SKM-1 (cell line): ENCODE measurements around the gene ATRN.
"Not testable (repeated sequence)": the region's sequence is repeated elsewhere in the genome, so short reads cannot be mapped to it uniquely, and the experiment has no call there.

ENCODE experiments used
- DNase-seq: peaks from one replicate; lab custom pipeline; 2025; ENCODE audit not compliant: unreplicated experiment; lab: John Stamatoyannopoulos, UW

ATRN gene

DNA sequence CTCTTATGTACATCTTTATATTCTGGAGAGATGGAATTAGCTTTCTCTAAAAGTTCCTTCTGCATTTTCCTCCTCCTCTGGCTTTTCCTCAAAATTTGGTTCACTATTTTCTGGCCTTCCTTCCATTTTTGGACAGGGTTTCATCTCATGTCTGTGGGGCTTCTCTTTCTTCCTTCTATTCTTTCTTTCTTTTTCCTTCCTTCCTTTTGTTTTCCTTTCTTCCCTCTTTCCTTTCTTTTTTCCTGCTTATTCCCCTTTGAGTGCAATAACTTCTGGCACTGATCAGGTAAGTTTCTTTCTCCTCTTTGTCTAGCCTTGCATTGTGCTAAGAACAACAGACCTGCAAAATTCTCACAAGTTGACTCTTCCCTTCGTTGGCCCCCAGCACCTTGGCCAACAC lies 5.5 kb upstream of the ATRN start:
- DNase-seq: no peak

DNA sequence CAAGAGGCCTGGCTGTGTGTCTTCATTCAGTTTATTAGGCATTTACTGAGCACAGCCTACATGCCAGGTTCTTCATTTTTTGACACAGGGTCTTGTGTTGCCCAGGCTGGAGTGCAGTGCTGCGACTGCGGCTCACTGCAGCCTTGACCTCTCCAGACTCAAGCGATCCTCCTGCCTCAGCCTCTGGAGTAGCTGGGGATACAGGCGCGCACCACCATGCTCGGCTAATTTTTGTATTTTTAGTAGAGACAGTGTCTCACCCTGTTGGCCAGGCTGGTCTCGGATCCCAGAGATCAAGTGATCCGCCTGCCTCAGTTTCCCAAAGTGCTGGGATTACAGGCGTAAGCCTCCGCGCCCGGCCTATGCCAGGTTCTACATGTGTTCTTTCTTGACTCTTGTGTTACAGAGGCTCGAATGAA lies 601 bp upstream of the ATRN start:
- DNase-seq: no peak

DNA sequence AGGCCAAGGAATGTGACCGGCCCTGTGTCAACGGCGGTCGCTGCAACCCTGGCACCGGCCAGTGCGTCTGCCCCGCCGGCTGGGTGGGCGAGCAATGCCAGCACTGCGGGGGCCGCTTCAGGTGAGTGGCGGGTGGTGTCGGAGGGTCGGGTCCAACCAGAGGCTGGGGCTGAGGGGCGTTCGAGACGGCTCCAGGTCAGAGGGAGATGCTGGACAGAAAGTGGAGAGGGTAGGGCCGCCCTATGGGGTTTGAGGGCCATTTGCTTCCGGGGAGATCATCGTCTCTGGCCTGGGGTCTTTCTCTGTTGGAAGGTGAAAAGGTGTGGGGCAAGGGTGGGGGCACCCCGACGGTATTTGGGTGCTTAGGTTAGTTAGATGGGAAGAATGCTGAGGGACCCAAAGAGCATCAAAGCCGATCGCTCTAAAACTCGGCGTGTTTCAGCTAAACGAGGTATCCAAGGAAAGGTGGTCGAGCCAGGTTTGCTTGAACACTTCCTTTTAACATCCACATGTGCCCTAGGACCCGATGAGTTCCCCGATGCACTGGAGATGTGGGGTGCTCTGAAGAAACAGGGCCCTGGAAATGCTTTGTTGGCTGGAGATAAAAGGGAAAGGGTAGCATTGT lies 691 bp downstream of the ATRN start:
- no peak for DNase-seq

DNA sequence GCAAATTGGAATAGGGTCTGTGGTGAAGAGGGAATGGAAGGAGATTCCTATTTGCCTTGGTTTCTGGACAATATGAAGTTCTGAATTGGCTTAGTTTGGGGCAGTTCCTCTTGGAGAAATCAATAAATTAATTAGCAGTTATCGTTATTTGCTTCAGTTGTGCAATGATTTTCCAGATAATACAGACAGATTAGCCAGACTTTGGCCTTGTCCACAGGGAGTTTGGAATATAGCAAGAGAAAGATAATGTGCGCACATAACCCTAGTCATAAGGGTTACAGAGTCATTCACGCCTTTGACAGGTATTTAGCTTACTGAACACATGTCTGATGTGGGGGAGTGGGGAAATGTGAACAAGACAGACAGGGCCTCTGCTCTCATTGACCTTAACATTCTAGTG lies 1.3 kb downstream of the ATRN start:
- DNase-seq: no peak

DNA sequence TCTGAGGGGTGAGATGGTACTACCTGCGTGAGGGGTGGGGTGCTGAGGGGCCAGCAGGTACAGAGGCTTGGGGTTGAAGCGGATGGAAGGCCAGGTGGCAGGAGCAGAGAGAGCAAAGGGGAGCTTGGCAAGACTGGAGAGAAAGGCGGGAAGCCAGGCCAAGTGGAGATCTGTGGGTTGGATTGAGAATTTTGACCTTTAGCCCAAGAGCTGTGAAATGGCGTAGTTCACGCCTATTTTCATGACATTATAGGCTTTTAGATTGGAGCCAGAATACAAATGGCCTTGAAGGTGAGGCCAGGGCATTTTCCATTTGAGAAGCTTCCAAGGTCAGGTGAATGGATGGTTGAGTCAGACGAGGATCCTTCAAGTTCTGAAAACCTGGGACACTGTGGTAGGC lies 2.5 kb downstream of the ATRN start:
- no peak for DNase-seq

DNA sequence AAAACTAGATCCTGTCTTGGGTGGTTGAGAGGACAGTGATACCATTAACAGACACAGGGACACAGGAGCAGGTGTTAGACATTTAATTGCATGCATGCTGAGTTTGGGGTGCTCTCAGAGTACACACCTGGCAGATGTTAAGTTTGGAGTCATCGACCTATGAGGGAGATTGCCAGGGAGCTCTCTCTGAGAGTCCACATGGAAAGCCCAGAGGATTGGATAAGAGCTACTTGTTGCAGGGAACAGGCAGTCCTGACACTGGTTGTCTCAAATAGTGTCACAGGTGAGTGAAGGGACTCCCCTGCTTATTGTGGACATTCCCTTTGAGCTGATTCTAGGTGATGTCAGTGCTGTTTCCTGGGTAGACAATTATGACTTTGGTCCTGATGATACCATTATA lies 3.1 kb downstream of the ATRN start:
- no peak for DNase-seq

DNA sequence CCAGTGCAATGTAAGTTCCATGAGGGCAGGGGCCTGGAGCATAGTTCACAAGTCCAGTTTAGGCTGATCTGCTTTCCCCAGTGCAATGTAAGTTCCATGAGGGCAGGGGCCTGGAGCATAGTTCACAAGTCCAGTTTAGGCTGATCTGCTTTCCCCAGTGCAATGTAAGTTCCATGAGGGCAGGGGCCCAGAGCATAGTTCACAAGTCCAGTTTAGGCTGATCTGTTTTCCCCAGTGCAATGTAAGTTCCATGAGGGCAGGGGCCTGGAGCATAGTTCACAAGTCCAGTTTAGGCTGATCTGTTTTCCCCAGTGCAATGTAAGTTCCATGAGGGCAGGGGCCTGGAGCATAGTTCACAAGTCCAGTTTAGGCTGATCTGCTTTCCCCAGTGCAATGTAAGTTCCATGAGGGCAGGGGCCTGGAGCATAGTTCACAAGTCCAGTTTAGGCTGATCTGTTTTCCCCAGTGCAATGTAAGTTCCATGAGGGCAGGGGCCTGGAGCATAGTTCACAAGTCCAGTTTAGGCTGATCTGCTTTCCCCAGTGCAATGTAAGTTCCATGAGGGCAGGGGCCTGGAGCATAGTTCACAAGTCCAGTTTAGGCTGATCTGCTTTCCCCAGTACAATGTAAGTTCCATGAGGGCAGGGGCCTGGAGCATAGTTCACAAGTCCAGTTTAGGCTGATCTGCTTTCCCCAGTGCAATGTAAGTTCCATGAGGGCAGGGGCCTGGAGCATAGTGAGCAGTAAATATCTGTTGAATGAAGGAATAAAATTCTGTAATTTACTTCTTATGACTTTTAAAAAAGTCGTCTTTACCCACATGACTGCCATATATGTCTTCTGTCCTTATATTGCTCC lies 6.4 kb downstream of the ATRN start:
- DNase-seq: not testable (repeated sequence)

GRCh38 chr20:3477861-3478544 lies 7.2 kb downstream of the ATRN start:
- DNase-seq: no peak

- DNase-seq: no peak
These were observed 8.2 kb downstream of the ATRN start for GRCh38 chr20:3479025-3479424.

DNA sequence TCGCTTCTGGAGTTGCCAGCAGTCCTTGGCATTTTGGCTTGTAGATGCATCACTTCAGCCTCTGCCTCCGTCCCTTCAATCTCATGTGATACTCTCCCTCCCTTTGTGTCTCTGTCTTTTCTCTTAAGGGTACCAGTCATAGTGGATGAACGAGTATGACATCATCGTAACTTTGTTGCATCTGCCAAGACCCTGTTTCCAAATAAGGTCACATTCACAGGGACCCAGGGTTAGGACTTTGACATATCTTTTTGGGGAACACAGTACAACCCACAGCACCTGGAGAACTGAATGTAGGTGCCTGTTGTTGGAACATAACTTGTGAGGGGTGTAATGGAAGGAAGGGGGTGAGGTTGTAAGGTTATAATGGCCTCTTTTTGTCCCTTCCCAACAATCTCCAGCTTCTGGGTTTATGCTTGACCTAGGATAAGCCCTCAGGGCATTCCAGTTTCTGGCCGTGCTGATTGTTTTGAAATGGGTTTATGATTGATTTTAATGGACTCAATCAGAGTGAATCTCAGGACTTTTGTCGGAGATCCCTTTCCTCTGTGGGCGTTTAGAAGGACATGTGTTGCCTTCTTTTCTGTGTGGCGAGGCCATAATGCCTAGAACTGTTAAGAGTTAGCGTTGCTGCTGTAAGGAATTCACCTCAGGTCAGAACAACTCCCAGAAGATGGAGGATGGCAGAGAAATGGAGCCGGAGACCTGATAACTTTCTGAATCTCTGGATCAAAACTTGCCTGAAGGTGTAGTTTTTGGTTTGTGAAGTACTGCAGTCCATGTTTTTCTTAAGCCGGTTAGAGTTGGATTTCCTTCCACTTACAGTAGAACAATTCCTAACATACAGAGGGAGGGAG lies 9.2 kb downstream of the ATRN start:
- DNase-seq: no peak

DNA sequence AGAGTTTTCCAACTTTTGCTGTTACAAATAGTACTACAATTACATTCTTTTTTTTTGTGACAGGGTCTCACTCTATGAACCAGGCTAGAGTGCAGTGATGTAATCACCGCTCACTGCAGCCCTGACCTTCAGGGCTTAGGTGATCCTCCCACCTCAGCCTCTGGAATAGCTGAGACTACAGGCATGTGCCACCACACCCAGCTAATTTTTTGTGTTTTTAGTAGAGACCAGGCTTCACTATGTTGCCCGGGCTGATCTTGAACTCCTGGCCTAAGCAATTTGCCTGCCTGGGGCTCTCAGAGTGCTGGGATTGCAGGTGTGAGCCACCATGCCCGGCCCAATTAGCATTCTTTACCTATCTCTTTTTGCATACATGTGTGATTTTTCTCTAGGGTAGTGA lies 12.5 kb downstream of the ATRN start:
- no peak for DNase-seq

GRCh38 chr20:3483784-3484183 lies 13.0 kb downstream of the ATRN start:
- DNase-seq: no peak

DNA sequence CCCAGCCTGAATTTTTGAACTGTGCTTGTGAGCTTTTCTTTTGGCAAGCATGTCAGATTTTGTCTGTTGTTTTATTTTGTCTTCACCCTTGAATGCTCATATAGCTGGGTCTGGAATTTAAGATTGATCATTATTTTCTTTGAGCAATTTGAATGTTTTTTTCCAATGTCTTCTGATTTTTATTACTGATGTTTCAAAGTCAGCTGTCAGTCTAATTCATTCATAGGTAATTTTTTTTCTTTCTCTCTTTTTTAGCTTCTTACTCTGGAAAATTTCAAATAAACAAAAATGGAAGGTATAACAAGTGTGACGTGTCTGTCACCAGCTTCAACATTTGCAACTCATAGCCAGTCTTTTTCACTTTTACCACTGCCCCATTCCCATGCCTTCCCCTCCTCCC lies 15.1 kb downstream of the ATRN start:
- DNase-seq: no peak

- no peak for DNase-seq
These were observed 16.0 kb downstream of the ATRN start for GRCh38 chr20:3486850-3487249.

- DNase-seq: no peak
These were observed 21.9 kb downstream of the ATRN start for GRCh38 chr20:3492669-3493068.

GRCh38 chr20:3494218-3494617 lies 23.4 kb downstream of the ATRN start:
- DNase-seq: no peak

GRCh38 chr20:3502878-3503277 lies 32.1 kb downstream of the ATRN start:
- DNase-seq: no peak

GRCh38 chr20:3505148-3505547 lies 34.3 kb downstream of the ATRN start:
- no peak for DNase-seq

DNA sequence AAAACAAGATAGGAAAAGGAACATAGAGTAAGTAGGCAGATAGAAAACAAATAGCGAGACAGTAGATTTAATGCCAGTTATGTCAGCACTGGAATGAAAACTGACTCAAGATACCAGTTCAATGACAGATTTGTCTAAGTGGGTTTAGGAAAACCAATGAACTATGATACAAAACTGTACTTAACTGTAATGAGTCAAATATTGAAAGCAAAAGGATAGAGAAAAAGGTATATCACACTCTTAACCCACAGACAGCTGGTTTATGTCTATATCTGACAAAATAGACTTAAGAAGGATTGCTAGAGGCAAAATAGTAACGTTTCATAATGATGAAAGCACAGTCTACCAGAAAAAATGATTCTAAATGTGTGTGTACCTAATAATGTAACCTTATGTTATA lies 38.2 kb downstream of the ATRN start:
- no peak for DNase-seq

- DNase-seq: no peak
These were observed 39.3 kb downstream of the ATRN start for GRCh38 chr20:3510110-3510509.

DNA sequence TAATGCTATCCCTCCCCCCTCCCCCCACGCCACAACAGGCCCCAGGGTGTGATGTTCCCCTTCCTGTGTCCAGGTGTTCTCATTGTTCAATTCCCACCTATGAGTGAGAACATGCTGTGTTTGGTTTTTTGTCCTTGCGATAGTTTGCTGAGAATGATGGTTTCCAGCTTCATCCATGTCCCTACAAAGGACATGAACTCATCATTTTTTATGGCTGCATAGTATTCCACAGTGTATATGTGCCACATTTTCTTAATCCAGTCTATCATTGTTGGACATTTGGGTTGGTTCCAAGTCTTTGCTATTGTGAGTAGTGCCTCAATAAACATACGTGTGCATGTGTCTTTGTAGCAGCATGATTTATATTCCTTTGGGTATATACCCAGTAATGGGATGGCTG lies 41.4 kb downstream of the ATRN start:
- DNase-seq: not testable (repeated sequence)
